ENCODE measurements around the gene NRG2.
A peak's percentile ranks its signal among the peaks of the same experiment; 100 is the strongest.

DNA sequence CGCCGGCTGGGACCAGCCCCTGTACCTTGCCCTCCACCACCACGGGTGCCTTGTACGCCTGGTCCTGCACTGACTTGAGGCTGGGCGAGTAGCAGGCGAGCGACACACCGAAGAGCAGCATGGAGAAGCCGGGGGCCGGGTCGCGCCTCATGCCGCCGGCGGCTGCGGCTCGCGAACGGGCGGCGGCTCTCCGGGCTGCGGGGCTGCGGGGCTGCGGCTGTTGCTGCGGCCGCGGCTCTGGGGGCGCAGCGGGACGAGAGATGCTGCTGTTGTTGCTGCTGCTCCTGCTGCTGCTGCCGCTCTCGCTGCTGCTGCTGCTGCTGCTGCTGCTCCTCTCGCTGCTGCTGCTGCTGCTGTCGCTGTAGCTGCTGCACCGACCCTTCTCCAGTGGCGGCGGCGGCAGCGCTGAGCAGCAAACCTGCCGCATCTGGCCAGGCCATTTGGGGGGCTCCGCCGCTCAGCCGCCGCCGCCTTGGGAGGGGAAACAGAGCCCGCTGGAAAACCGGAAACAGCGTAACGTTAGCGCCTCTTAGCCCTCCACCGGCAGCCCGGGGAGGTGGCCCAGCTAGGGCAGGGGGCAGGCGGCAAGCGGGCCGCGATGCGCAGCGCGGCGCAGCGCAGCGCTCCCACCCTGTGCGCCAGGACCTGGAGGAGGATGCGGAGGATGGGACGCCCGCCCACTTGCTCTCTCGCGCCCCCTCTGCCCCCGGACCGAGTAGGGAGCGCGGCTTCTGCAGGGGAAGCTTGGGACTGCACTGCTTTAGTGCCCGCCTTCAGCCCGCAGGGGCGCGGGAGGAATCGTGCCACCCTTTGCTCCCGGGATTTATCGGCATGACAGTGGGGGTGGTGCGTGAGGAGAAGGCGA is at the start of gene NRG2:
- no peak for TF ChIP-seq EZH2phosphoT487 (IDR thresholded peaks at IDR 0.05; ENCODE audit: unreplicated experiment)
- TF ChIP-seq CTCF (conservative IDR thresholded peaks at IDR 0.05; ENCODE audit: low read depth in 2 of 2): peak; percentile 50 to 66
- TF ChIP-seq, protein P1, sequence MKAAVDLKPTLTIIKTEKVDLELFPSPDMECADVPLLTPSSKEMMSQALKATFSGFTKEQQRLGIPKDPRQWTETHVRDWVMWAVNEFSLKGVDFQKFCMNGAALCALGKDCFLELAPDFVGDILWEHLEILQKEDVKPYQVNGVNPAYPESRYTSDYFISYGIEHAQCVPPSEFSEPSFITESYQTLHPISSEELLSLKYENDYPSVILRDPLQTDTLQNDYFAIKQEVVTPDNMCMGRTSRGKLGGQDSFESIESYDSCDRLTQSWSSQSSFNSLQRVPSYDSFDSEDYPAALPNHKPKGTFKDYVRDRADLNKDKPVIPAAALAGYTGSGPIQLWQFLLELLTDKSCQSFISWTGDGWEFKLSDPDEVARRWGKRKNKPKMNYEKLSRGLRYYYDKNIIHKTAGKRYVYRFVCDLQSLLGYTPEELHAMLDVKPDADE (IDR thresholded peaks at IDR 0.05): no peak
- no peak for TF ChIP-seq EZH2 (IDR thresholded peaks at IDR 0.05; ENCODE audit: low read depth, unreplicated experiment)
- no peak for TF ChIP-seq POLR2AphosphoS5 (IDR thresholded peaks at IDR 0.05; ENCODE audit: low read depth)
- TF ChIP-seq, protein P2, sequence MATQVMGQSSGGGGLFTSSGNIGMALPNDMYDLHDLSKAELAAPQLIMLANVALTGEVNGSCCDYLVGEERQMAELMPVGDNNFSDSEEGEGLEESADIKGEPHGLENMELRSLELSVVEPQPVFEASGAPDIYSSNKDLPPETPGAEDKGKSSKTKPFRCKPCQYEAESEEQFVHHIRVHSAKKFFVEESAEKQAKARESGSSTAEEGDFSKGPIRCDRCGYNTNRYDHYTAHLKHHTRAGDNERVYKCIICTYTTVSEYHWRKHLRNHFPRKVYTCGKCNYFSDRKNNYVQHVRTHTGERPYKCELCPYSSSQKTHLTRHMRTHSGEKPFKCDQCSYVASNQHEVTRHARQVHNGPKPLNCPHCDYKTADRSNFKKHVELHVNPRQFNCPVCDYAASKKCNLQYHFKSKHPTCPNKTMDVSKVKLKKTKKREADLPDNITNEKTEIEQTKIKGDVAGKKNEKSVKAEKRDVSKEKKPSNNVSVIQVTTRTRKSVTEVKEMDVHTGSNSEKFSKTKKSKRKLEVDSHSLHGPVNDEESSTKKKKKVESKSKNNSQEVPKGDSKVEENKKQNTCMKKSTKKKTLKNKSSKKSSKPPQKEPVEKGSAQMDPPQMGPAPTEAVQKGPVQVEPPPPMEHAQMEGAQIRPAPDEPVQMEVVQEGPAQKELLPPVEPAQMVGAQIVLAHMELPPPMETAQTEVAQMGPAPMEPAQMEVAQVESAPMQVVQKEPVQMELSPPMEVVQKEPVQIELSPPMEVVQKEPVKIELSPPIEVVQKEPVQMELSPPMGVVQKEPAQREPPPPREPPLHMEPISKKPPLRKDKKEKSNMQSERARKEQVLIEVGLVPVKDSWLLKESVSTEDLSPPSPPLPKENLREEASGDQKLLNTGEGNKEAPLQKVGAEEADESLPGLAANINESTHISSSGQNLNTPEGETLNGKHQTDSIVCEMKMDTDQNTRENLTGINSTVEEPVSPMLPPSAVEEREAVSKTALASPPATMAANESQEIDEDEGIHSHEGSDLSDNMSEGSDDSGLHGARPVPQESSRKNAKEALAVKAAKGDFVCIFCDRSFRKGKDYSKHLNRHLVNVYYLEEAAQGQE (IDR thresholded peaks at IDR 0.05; ENCODE audit: unreplicated experiment): no peak
- peak; percentile 26; the same call in 1 of the 2 replicates for TF ChIP-seq CREB1 (CRISPR knock-in tag; IDR thresholded peaks at IDR 0.05; ENCODE audit: low read depth)

All from GM23338 (cell line).